Endothelial cell of umbilical vein (primary cell): ENCODE results near the gene PNLIP. TPM values are rescaled to one million over a fixed set of nuclear protein-coding genes. Genes with fewer than 3 reads are reported as not detected.

ENCODE experiments used
- BruUV-seq: library from RNA; stranded (reverse); fragments of 400-500 nt; replicated peaks from 2 replicates; lab custom pipeline; 2021; lab: Mats Ljungman, UMichigan
- CTCF ChIA-PET: fragments of 300-600, 350-600 bp; sonication (Branson Sonifier 250); formaldehyde crosslinking; loops from one replicate; lab custom pipeline; 2021; ENCODE audit warnings: antibody characterized with exemption, inconsistent platforms; lab: Charles Lee
- POLR2A ChIA-PET: fragments of 300-600, 350-600 bp; sonication (Branson Sonifier 250); formaldehyde crosslinking; loops from one replicate; lab custom pipeline; 2021; ENCODE audit warnings: antibody characterized with exemption, inconsistent platforms; lab: Charles Lee
- DNase-seq: peaks from one replicate; pipeline ENCODE4 v3.0.0-alpha.2; 2011; ENCODE audit warnings: low read depth, low spot score
- FAIRE-seq: peaks from 2 replicates; lab custom pipeline; 2011; peaks lifted over from hg19 to GRCh38; lab: Jason Lieb, UNC
- H2AFZ ChIP-seq: 2 replicates; pipeline ENCODE4 v1.6.0; 2012; ENCODE audit warnings: low read depth, low read length, control low read depth, inconsistent platforms
- H3K27ac ChIP-seq: 2 replicates; pipeline ENCODE4 v1.5.1; 2011; ENCODE audit warnings: low read depth, mild to moderate bottlenecking, control low read depth, low read length, moderate library complexity; ENCODE audit not compliant: insufficient read depth
- H3K27me3 ChIP-seq, 2 experiments: 2 replicates each; pipeline versions ENCODE4 v1.6.0 to v1.6.1; 2011; ENCODE audit warnings: low read length in 2 of 2, mixed read lengths in 1 of 2; ENCODE audit not compliant: control insufficient read depth in 2 of 2, insufficient read depth in 2 of 2
- H3K36me3 ChIP-seq, 2 experiments: 2 replicates in 1 of 2; 3 replicates in 1 of 2; pipeline ENCODE4 v1.5.1; 2011; ENCODE audit warnings: low read length in 2 of 2, mild to moderate bottlenecking in 1 of 2, moderate library complexity in 1 of 2; ENCODE audit not compliant: control insufficient read depth in 2 of 2, insufficient read depth in 2 of 2; ENCODE audit errors: extremely low read depth in 1 of 2
- H3K4me1 ChIP-seq: 3 replicates; pipeline ENCODE4 v1.5.1; 2011; ENCODE audit warnings: mild to moderate bottlenecking, low read length; ENCODE audit not compliant: control insufficient read depth, insufficient read depth; ENCODE audit errors: extremely low read depth
- H3K4me2 ChIP-seq: 2 replicates; pipeline ENCODE4 v1.6.1; 2011; ENCODE audit warnings: low read length, control low read depth, mixed read lengths; ENCODE audit not compliant: insufficient read depth
- H3K4me3 ChIP-seq, 3 experiments: fragments of 200-600 bp in 1 of 3; sonication (generic), shearing (Covaris generic) in 1 of 3; replicated peaks in 1 of 3; 2 replicates each; pipeline ENCODE4 v1.5.1; 2011 to 2016; ENCODE audit warnings: control low read depth in 3 of 3, low read length in 3 of 3, mild to moderate bottlenecking in 2 of 3, inconsistent platforms in 1 of 3, low read depth in 1 of 3, moderate library complexity in 1 of 3; ENCODE audit not compliant: insufficient read depth in 1 of 3
- H3K79me2 ChIP-seq: 2 replicates; pipeline ENCODE4 v1.6.0; 2012; ENCODE audit warnings: low read length, inconsistent platforms; ENCODE audit not compliant: control insufficient read depth, insufficient read depth
- H3K9ac ChIP-seq: replicated peaks from 2 replicates; pipeline ENCODE3; 2011; ENCODE audit warnings: low read length, control low read depth; ENCODE audit not compliant: insufficient read depth; ENCODE audit errors: extremely low read depth
- H3K9me1 ChIP-seq: replicated peaks from 3 replicates; pipeline ENCODE4 v1.6.0; 2011; ENCODE audit warnings: mild to moderate bottlenecking, low read length; ENCODE audit not compliant: control insufficient read depth, insufficient read depth; ENCODE audit errors: extremely low read depth
- H3K9me3 ChIP-seq: replicated peaks from 2 replicates; pipeline ENCODE4 v1.5.1; 2012; ENCODE audit warnings: low read length, inconsistent platforms; ENCODE audit not compliant: control insufficient read depth, insufficient read depth
- H4K20me1 ChIP-seq: replicated peaks from 2 replicates; pipeline ENCODE3; 2011; ENCODE audit warnings: mild to moderate bottlenecking, low read length; ENCODE audit not compliant: control insufficient read depth, insufficient read depth; ENCODE audit errors: extremely low read depth
- EZH2 ChIP-seq: IDR thresholded peaks from 2 replicates; pipeline ENCODE4 v1.6.1; 2012; ENCODE audit warnings: borderline replicate concordance, low read depth, mild to moderate bottlenecking, moderate library complexity, low read length, inconsistent platforms; ENCODE audit not compliant: severe bottlenecking
- FOS ChIP-seq: IDR thresholded peaks from 2 replicates; pipeline ENCODE4 v1.6.1; 2011; ENCODE audit warnings: mild to moderate bottlenecking, low read length, moderate library complexity, borderline replicate concordance; ENCODE audit not compliant: insufficient read depth
- GATA2 ChIP-seq: IDR thresholded peaks from 2 replicates; pipeline ENCODE4 v1.7.0; 2011; ENCODE audit warnings: low read depth, mild to moderate bottlenecking, moderate library complexity, mixed read lengths, low read length; ENCODE audit not compliant: insufficient read length, insufficient read depth
- JUN ChIP-seq: IDR thresholded peaks from 2 replicates; pipeline ENCODE4 v1.6.1; 2011; ENCODE audit warnings: borderline replicate concordance, low read depth; ENCODE audit not compliant: insufficient read length, insufficient read depth
- MYC ChIP-seq: IDR thresholded peaks from one replicate; pipeline ENCODE4 v1.6.1; 2011; ENCODE audit warnings: mild to moderate bottlenecking, low read depth, low read length
- POLR2A ChIP-seq: IDR thresholded peaks from 2 replicates; pipeline ENCODE4 v1.6.1; 2012; ENCODE audit warnings: low read depth, mild to moderate bottlenecking, control low read depth, low read length
- POLR2AphosphoS5 ChIP-seq: IDR thresholded peaks from 2 replicates; pipeline ENCODE4 v1.6.1; 2012; ENCODE audit warnings: low read depth, mild to moderate bottlenecking, control low read depth, low read length, moderate library complexity; ENCODE audit not compliant: insufficient read depth
- dilution Hi-C: fragments of 300-500 bp; cut with MboI; formaldehyde crosslinking; loops from one replicate; pipeline ENCODE4 v1.15.0; 2019; ENCODE audit warnings: low sequenced_read_pairs; ENCODE audit not compliant: extremely low pct_ligation_motif_present
- intact Hi-C: fragments of 100-400 bp; cut with micrococcal nuclease; formaldehyde crosslinking; loops from one replicate; pipeline ENCODE4 v1.10.0; 2022
- polyA plus RNA-seq, 4 experiments: library from polyadenylated mRNA; depleted of rRNA in 3 of 4; stranded (reverse) in 3 of 4; unstranded in 1 of 4; fragments of >200 nt; gene quantifications; 2 replicates each; pipeline versions ENCODE4 v1.2.1 to v1.2.3, GENCODE V29; 2011 to 2012; ENCODE audit warnings: missing spikeins in 1 of 4
- total RNA-seq: library from RNA; stranded (reverse); gene quantifications from 2 replicates; pipeline ENCODE4 v1.2.3, GENCODE V29; 2021
- TF ChIP-seq, protein P1 (sequence below): IDR thresholded peaks from 2 replicates; pipeline ENCODE4 v1.6.1; 2011; ENCODE audit not compliant: insufficient read depth, insufficient read length
- TF ChIP-seq, protein P2 (sequence below), 2 donors: IDR thresholded peaks; 1 replicate in 1 of 2; 2 replicates in 1 of 2; pipeline ENCODE4 v1.5.1; 2011; ENCODE audit warnings: low read length in 2 of 2, mild to moderate bottlenecking in 2 of 2, moderate library complexity in 2 of 2, control low read depth in 1 of 2, inconsistent platforms in 1 of 2, low read depth in 1 of 2; ENCODE audit not compliant: insufficient read depth in 1 of 2; ENCODE audit errors: extremely low read depth in 1 of 2

PNLIP gene
- total and polyA plus RNA-seq, 2 donors (not counting 3 experiments of a cell fraction or from before 2014, with no cell fraction given), result not detected

DNA sequence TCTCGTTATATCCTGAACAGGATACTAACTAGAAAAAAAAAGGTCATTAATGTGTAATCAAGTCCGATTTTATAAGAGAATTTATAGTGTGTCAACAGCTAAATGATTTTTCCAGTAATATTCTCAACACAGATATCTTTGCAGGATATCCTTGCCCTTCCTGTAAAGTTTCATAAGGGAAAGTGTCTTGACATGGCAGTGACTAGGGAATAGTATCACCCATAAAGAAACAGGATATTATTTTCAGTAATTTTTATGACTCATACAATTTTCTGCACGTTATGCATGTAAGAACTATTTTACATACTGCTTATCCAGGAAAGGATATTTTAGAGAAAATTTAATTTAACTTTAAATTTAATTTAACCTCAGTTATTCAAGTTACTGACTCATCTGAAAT lies 19.5 kb upstream of the PNLIP start:
- Histone ChIP-seq H3K9ac (no peak overlapping the region), H3K4me2 (no peak overlapping the region), H4K20me1 (no peaks in the 10 kb centered on the region), H3K79me2 (no peaks in the 10 kb centered on the region), H3K36me3 (no peaks in the 10 kb centered on the region), H3K9me3 (no peaks in the 10 kb centered on the region), H3K9me1 (no peaks in the 10 kb centered on the region), H3K27ac (no peak overlapping the region), H3K4me1 (no peaks in the 10 kb centered on the region), H2AFZ (no peak overlapping the region), H3K4me3 (no peak overlapping the region), H3K27me3 (no peaks in the 10 kb centered on the region)
- intact Hi-C loops, result no loop called here
- FAIRE-seq (no peak), DNase-seq (no peak)
- TF ChIP-seq, protein P1, sequence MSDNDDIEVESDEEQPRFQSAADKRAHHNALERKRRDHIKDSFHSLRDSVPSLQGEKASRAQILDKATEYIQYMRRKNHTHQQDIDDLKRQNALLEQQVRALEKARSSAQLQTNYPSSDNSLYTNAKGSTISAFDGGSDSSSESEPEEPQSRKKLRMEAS, result no peak
- TF ChIP-seq, protein P2, sequence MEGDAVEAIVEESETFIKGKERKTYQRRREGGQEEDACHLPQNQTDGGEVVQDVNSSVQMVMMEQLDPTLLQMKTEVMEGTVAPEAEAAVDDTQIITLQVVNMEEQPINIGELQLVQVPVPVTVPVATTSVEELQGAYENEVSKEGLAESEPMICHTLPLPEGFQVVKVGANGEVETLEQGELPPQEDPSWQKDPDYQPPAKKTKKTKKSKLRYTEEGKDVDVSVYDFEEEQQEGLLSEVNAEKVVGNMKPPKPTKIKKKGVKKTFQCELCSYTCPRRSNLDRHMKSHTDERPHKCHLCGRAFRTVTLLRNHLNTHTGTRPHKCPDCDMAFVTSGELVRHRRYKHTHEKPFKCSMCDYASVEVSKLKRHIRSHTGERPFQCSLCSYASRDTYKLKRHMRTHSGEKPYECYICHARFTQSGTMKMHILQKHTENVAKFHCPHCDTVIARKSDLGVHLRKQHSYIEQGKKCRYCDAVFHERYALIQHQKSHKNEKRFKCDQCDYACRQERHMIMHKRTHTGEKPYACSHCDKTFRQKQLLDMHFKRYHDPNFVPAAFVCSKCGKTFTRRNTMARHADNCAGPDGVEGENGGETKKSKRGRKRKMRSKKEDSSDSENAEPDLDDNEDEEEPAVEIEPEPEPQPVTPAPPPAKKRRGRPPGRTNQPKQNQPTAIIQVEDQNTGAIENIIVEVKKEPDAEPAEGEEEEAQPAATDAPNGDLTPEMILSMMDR (IDR thresholded peaks at IDR 0.05; ENCODE audit: extremely low read depth in 1 of 2, insufficient read depth in 1 of 2, low read depth in 1 of 2, low read length in 2 of 2), result no peak
- no peak for TF ChIP-seq POLR2AphosphoS5
- no peak for TF ChIP-seq GATA2
- no peak for TF ChIP-seq EZH2
- TF ChIP-seq FOS, result no peak
- TF ChIP-seq MYC, result no peak
- no peak for TF ChIP-seq JUN
- TF ChIP-seq POLR2A, result no peak
- dilution Hi-C loops, result no loop called here
- CTCF ChIA-PET, result no interaction called here
- POLR2A ChIA-PET, result no interaction called here
- BruUV-seq, result no TSS peak
